NCI-H2029 treated with DMSO at 0.1 percent for 48 hours (cell line): ENCODE measurements around the gene ANAPC5.
"Not testable (repeated sequence)": the region's sequence is repeated elsewhere in the genome, so short reads cannot be mapped to it uniquely, and the experiment has no call there.

Experiments used
- DNase-seq: peaks from one replicate; lab custom pipeline; 2025; lab: John Stamatoyannopoulos, UW

The ANAPC5 gene

GRCh38 chr12:121285856-121286255 is 66.4 kb downstream of the ANAPC5 start:
- no peak for DNase-seq

- DNase-seq = no peak
Measured at GRCh38 chr12:121284551-121285390, 67.4 kb downstream of the ANAPC5 start.

GRCh38 chr12:121283841-121284240 is 68.4 kb downstream of the ANAPC5 start:
- no peak for DNase-seq

- DNase-seq = no peak
Measured at GRCh38 chr12:121283388-121283787, 68.8 kb downstream of the ANAPC5 start.

GRCh38 chr12:121282910-121283309 is 69.3 kb downstream of the ANAPC5 start:
- DNase-seq = not testable (repeated sequence)

GRCh38 chr12:121282072-121282742 is 70.0 kb downstream of the ANAPC5 start:
- DNase-seq = no peak

- DNase-seq = not testable (repeated sequence)
Measured at GRCh38 chr12:121281116-121281515, 71.1 kb downstream of the ANAPC5 start.

- not testable (repeated sequence) for DNase-seq
Measured at GRCh38 chr12:121280531-121280930, 71.7 kb downstream of the ANAPC5 start.

GRCh38 chr12:121279507-121279915 is 72.7 kb downstream of the ANAPC5 start:
- no peak for DNase-seq

- no peak for DNase-seq
Measured at GRCh38 chr12:121279071-121279375, 73.2 kb downstream of the ANAPC5 start.

- no peak for DNase-seq
Measured at GRCh38 chr12:121278169-121279070, 73.8 kb downstream of the ANAPC5 start.

- no peak for DNase-seq
Measured at GRCh38 chr12:121277374-121277759, 74.8 kb downstream of the ANAPC5 start.

GRCh38 chr12:121274036-121274763 is 78.0 kb downstream of the ANAPC5 start:
- no peak for DNase-seq

GRCh38 chr12:121273364-121273896 is 78.8 kb downstream of the ANAPC5 start:
- no peak for DNase-seq

GRCh38 chr12:121267822-121268221 is 84.4 kb downstream of the ANAPC5 start:
- no peak for DNase-seq

GRCh38 chr12:121264951-121265515 is 87.2 kb downstream of the ANAPC5 start:
- no peak for DNase-seq

GRCh38 chr12:121264135-121264534 is 88.1 kb downstream of the ANAPC5 start:
- DNase-seq = no peak

GRCh38 chr12:121263206-121263935 is 88.8 kb downstream of the ANAPC5 start:
- DNase-seq = no peak

- DNase-seq = no peak
Measured at GRCh38 chr12:121261398-121261797, 90.8 kb downstream of the ANAPC5 start.

- DNase-seq = no peak
Measured at GRCh38 chr12:121260091-121260490, 92.1 kb downstream of the ANAPC5 start.

- DNase-seq = no peak
Measured at GRCh38 chr12:121259074-121259473, 93.1 kb downstream of the ANAPC5 start.
